Activated CD4-positive, alpha-beta T cell treated with anti-CD3 and anti-CD28 coated beads for 36 hours (primary cell): ENCODE data around the gene TCHHL1. TPM values are rescaled to one million over a fixed set of nuclear protein-coding genes. Genes with fewer than 3 reads are reported as not detected.

Source experiments
- ATAC-seq: fragments of 200-7000 bp; cut with Tn5 transposase; one replicate; pipeline ENCODE4 v1.10.0; 2021; ENCODE audit warnings: mild to moderate bottlenecking, moderate library complexity
- CTCF ChIA-PET: fragments of 350-600 bp; sonication (Branson Sonifier 250); formaldehyde crosslinking; loops from one replicate; lab custom pipeline; 2021; ENCODE audit warnings: antibody characterized with exemption; lab: Charles Lee
- POLR2A ChIA-PET: fragments of 350-600 bp; sonication (Branson Sonifier 250); formaldehyde crosslinking; loops from one replicate; lab custom pipeline; 2021; ENCODE audit warnings: antibody characterized with exemption, inconsistent platforms; lab: Charles Lee
- DNase-seq: peaks from one replicate; pipeline ENCODE4 v3.0.0-alpha.2; 2020
- H3K27ac Mint-ChIP-seq: one replicate; pipeline ENCODE4 v1.8.0; 2021; ENCODE audit warnings: mixed read lengths
- H3K27me3 Mint-ChIP-seq: one replicate; pipeline ENCODE4 v1.8.0; 2021; ENCODE audit warnings: mixed read lengths
- H3K36me3 Mint-ChIP-seq: one replicate; pipeline ENCODE4 v1.8.0; 2021; ENCODE audit warnings: low read depth, mixed read lengths
- H3K4me1 Mint-ChIP-seq: one replicate; pipeline ENCODE4 v1.8.0; 2021; ENCODE audit warnings: mixed read lengths
- H3K4me3 Mint-ChIP-seq: one replicate; pipeline ENCODE4 v1.8.0; 2021; ENCODE audit warnings: mild to moderate bottlenecking, moderate library complexity, mixed read lengths
- H3K9me3 Mint-ChIP-seq: one replicate; pipeline ENCODE4 v1.8.0; 2021; ENCODE audit warnings: low read depth, mixed read lengths
- intact Hi-C, 2 experiments: fragments of 100-400 bp; cut with DNase I in 1 of 2; cut with micrococcal nuclease in 1 of 2; formaldehyde crosslinking; loops; one replicate each; pipeline versions ENCODE4 v1.14.2 to v1.15.1; 2022 to 2024; cut with DNase I, micrococcal nuclease
- total RNA-seq, 2 experiments: library from RNA; stranded (reverse); gene quantifications; one replicate each; pipeline ENCODE4 v1.2.3, GENCODE V29; 2021

TCHHL1 gene
- total RNA-seq, 2 experiments from 2014 or later = not detected

DNA sequence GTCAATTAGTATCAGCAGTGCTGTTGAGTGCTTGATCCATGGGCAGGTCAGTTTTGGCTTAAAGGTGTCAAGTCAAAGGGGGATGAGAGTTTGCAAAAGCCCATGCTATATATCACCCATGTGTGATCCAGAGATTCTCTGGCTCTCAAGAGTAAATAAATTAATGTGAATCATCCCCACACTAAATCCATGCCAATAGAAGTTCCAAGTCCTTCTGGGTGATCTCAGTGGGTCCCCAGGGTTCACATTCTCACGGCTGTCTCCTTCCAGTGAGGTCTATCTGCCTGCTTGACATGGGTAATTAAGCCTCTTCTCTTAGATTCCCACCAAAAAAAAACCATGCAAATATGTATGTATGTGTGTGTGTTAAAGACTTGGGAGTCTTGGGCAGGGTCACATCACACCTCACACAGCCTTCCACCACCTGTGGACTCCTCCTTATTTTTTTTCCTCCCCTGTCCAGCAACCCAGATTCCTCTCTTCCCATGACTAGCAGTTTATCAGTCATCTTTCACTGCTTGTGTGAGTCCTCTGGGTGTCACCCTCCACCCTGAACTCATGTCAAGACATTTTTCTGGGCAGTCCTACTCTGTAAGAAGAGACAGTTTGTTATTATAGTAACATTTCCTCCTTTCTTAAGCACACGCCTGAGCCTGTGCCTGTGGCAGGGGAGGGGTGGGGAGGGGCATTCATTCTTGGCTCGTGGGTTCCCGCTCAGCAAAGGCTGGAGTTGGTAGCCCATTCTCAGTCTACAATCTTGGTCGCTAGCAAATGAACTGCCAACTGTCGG lies 37.8 kb downstream of the TCHHL1 start:
- intact Hi-C loops = loop anchor here (5.0 kb wide), 2 partner anchors 61 to 296 kb away; no protein-coding TSS in a partner anchor
- ATAC-seq (no peak), DNase-seq (no peak)
- Mint-ChIP-seq H3K27me3 (peaks cover 13% of the 10 kb centered on the region), H3K4me1 (peaks cover 23% of the 10 kb centered on the region), H3K4me3 (no peak overlapping the region), H3K9me3 (no peaks in the 10 kb centered on the region), H3K27ac (no peak overlapping the region), H3K36me3 (no peaks in the 10 kb centered on the region)
- ChIA-PET CTCF (interaction anchor here (0.6 to 8.9 kb wide), 12 partner anchors 11 to 1460 kb away, joined by 3 to 175 read pairs (median 4); partner anchors contain the start of genes CRNN and S100A11), POLR2A (no interaction called here)

DNA sequence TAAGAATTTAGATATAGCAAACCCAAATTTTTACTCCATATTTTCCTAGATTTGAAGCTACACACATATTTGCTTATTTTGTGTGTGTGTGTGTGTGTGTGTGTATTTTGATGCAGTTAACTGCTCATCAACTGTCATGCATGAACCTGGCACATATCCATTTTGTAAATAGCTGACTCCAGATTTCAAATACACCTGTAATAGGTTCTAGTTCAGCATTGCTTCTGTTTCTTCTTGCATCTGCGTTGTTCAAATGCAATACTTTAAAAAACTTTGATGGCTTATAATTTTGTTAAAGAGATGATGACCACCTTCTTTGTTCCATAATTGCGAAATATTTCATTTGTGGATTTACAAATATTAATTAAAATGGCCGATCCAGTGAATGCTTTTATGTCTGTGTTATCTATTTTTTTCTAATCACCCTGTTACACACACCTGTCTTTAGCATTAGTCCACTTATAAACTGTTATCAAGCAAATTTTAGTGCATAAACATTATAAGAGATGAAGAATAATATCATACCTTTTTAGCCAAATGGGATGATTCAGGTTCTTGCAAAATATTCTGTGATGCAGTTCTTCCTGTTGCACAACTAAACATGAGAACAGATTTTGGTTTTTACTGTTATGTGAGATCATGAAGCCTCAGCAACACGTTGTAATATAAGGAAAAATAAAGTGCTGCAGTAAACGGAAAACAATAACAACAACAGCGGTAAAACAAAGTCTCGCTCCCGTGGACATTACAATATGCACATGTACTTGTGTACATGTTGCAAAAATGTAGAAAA lies 39.4 kb downstream of the TCHHL1 start:
- H3K4me3 Mint-ChIP-seq = no peak overlapping the region
- ChIA-PET CTCF (interaction anchor here (0.5 to 8.5 kb wide), 10 partner anchors 15 to 391 kb away, joined by 3 to 61 read pairs (median 5); partner anchors contain the start of gene S100A11), POLR2A (interaction anchor here (1.5 kb wide), 1 partner anchor 13 kb away, joined by 7 read pairs; the partner anchor contains the start of gene S100A11)
- H3K27me3 Mint-ChIP-seq = peaks cover 11% of the 10 kb centered on the region
- ATAC-seq (no peak), DNase-seq (no peak)
- intact Hi-C loops = loop anchor here (2.0 to 5.0 kb wide), 4 partner anchors 63 to 1608 kb away; partner anchors contain the start of gene SNAPIN (in 1 of the 2)
- H3K9me3 Mint-ChIP-seq = no peaks in the 10 kb centered on the region
- H3K27ac Mint-ChIP-seq = no peak overlapping the region
- peaks cover 25% of the 10 kb centered on the region for H3K4me1 Mint-ChIP-seq
- no peaks in the 10 kb centered on the region for H3K36me3 Mint-ChIP-seq

DNA sequence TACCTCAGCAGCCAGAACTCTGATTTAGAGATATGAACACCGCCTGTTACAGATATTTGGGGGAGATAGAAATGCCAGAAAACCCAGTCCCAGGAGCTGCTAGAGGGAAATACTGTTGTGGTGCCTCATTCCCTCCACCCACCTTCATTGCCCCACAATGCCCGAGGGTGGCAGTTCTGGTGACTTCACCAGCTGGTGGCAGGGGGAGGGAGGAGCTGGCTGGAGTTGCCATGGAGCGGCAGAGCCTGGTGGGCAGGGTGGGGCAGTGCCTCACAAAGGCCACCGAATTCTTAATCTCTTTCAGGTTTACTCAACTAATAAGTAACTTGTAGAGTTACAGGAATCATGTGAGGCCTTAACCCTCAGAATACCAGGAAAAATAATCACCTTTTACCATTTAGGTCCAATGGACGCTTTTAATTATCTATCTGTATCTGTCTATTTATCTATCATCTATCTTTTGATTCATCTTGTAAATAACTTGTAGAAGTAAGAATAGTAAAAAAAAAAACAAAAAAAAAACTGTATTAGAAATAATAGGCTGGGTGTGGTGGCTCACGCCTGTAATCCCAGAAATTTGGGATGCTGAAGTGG lies 40.4 kb downstream of the TCHHL1 start:
- Mint-ChIP-seq H3K36me3 (no peaks in the 10 kb centered on the region), H3K9me3 (no peaks in the 10 kb centered on the region), H3K27me3 (peaks cover 4% of the 10 kb centered on the region), H3K4me1 (peaks cover 25% of the 10 kb centered on the region), H3K27ac (peak overlapping the region; percentile 99), H3K4me3 (peak overlapping the region; percentile 72)
- peak; percentile 83 for DNase-seq
- ChIA-PET POLR2A (interaction anchor here (0.7 to 1.5 kb wide), 4 partner anchors 12 to 1773 kb away, joined by 3 to 8 read pairs (median 5); partner anchors contain the start of gene S100A11), CTCF (interaction anchor here (0.5 to 8.5 kb wide), 16 partner anchors 9 to 1586 kb away, joined by 3 to 61 read pairs (median 4); partner anchors contain the start of gene S100A11)
- ATAC-seq = peak; percentile 48
- intact Hi-C loops = loop anchor here (1.0 to 5.0 kb wide), 7 partner anchors 12 to 1609 kb away; partner anchors contain the start of genes S100A10 (in 1 of the 2) and SNAPIN (in 1 of the 2)

DNA sequence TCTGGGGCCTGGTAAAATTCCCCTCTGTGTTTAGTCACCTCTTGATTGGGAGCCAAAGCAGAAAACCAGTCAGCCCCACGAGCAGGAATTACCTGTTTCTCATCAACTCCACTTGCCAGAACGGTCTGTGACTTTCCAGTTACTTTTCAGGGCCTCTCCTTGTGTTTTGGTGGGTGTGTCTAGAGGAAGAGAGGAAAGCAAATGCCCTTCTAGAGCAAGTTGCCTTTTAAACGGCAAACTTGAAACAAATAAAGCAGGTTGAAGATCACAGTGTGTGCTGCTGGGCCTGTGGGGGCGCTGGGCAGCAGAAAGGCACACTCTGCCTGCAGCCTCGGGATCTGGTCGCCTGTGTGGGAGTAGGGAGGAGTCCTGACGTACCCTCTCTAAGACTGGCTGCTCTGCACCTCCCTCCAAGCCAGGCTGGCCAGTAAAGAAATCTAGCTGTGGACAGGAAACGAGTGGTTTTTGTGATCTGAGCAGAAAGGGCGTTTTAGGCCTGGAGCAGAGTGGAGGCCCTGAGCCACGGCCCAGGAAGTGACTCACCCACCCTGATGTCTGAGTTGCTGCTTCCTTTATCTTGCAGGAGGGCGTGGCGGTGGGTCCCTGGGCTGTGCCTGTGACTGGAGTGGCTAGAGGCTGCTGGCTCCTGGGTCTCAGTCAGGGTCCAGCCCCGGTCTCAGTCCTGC lies 41.0 kb downstream of the TCHHL1 start:
- CTCF ChIA-PET = interaction anchor here (0.5 to 8.5 kb wide), 18 partner anchors 8 to 1587 kb away, joined by 3 to 61 read pairs (median 4); partner anchors contain the start of gene S100A11
- Mint-ChIP-seq H3K4me3 (peak overlapping the region; percentile 72), H3K9me3 (no peaks in the 10 kb centered on the region), H3K36me3 (no peaks in the 10 kb centered on the region), H3K4me1 (peaks cover 25% of the 10 kb centered on the region), H3K27me3 (peaks cover 2% of the 10 kb centered on the region), H3K27ac (peak overlapping the region; percentile 99)
- POLR2A ChIA-PET = interaction anchor here (0.7 to 1.9 kb wide), 5 partner anchors 11 to 1773 kb away, joined by 3 to 8 read pairs (median 7); partner anchors contain the start of gene S100A11
- intact Hi-C loops = loop anchor here (1.0 to 5.0 kb wide), 7 partner anchors 12 to 1609 kb away; partner anchors contain the start of genes S100A10 (in 1 of the 2) and SNAPIN (in 1 of the 2)
- ATAC-seq = peak; percentile 90
- DNase-seq = peak; percentile 94

DNA sequence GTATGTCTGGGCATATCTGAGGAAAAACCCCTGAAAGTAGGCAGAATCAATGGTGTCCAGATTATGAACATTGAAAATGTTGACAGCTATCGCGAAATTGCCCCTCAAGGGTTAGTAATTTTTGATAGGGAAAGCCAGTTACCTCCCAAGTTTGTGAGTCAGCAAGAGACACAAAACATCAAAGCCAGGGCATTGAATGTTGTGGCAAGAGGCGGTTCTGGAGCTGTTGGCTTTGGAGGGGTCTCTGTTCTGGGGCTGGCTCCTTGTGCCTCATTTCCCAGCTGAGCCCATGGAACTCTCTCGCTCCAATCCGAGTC lies 41.5 kb downstream of the TCHHL1 start:
- Mint-ChIP-seq H3K36me3 (no peaks in the 10 kb centered on the region), H3K27me3 (no peaks in the 10 kb centered on the region), H3K4me1 (peaks cover 24% of the 10 kb centered on the region), H3K4me3 (peak overlapping the region; percentile 72), H3K9me3 (no peaks in the 10 kb centered on the region), H3K27ac (peak overlapping the region; percentile 99)
- CTCF ChIA-PET = interaction anchor here (0.7 to 8.5 kb wide), 13 partner anchors 8 to 411 kb away, joined by 3 to 61 read pairs (median 4); partner anchors contain the start of gene S100A11
- DNase-seq = no peak
- ATAC-seq = no peak
- intact Hi-C loops = loop anchor here in 1 of 2 experiments (5.0 kb wide), 1 partner anchor 1610 kb away; the partner anchor contains the start of gene SNAPIN
- POLR2A ChIA-PET = interaction anchor here (1.3 to 1.9 kb wide), 3 partner anchors 11 to 13 kb away, joined by 3 to 8 read pairs (median 8); partner anchors contain the start of gene S100A11

DNA sequence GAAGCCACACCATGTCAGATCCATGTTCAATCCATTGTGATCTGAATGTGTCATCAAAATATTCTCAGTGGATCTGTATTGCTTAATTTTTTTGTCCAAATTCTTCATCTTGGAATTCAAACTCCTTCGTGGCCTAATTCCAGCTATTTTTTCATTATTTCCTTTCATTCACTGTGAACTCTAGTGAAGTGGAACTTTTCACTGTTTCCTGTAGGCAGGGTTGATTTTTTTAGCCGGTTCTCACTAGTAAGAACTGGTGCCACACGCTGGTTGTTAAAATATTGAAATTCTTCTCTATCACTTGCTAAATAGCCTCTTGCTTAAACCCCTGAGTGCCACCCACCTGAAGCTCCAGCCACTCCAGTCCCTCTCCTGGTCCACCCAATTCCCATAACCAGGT lies 44.5 kb downstream of the TCHHL1 start:
- Mint-ChIP-seq H3K4me1 (peaks cover 18% of the 10 kb centered on the region), H3K27me3 (no peaks in the 10 kb centered on the region), H3K36me3 (no peaks in the 10 kb centered on the region), H3K9me3 (no peaks in the 10 kb centered on the region), H3K4me3 (no peak overlapping the region), H3K27ac (no peak overlapping the region)
- intact Hi-C loops = no loop called here
- ChIA-PET POLR2A (no interaction called here), CTCF (interaction anchor here (2.4 to 8.5 kb wide), 2 partner anchors 10 to 145 kb away, joined by 9 to 61 read pairs; partner anchors contain the start of gene S100A11)
- DNase-seq (no peak), ATAC-seq (no peak)

DNA sequence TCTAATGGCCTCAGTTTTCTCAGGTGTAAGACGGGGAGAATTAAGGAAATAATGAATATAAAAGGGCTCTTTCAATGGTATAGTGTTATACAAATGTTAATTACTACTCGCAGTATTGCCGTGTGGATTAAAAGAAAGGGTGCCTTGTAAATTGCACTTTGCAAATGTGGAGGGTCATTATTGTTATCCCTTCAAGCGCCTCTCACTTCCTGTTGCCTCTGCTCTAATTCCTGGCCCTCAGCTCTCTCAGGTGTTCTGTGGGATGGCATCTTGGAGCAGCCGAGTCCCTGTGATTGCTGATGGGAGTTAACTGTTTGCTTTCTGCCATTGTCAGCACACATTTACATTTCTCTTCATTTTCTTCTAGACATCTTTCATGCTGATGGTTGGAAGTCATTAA lies 45.0 kb downstream of the TCHHL1 start:
- Mint-ChIP-seq H3K9me3 (no peaks in the 10 kb centered on the region), H3K27me3 (no peaks in the 10 kb centered on the region), H3K36me3 (no peaks in the 10 kb centered on the region), H3K27ac (no peak overlapping the region), H3K4me3 (no peak overlapping the region), H3K4me1 (peaks cover 18% of the 10 kb centered on the region)
- DNase-seq (no peak), ATAC-seq (no peak)
- POLR2A ChIA-PET = no interaction called here
- intact Hi-C loops = no loop called here
- CTCF ChIA-PET = interaction anchor here (8.5 kb wide), 1 partner anchor 9 kb away, joined by 61 read pairs; the partner anchor contains the start of gene S100A11

DNA sequence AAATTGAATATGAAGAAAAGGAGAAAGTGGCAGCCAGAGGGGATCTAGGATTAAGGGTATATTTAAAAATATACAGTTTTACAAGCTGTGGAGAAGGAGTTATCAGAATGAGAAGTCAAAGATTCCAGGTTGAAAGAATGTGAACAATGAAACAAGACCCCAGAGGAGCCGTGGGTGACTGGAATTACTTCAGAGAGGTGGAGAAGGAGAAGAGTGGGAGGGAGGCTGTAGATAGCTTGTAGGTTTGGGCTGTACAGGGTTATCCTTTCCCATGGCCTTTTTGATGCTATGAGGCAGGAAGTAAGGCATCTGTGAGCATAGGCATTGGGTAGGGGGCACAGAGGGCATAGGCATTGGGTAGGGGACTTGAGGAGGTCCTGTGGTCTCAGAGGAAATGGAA lies 46.8 kb downstream of the TCHHL1 start:
- intact Hi-C loops = no loop called here

DNA sequence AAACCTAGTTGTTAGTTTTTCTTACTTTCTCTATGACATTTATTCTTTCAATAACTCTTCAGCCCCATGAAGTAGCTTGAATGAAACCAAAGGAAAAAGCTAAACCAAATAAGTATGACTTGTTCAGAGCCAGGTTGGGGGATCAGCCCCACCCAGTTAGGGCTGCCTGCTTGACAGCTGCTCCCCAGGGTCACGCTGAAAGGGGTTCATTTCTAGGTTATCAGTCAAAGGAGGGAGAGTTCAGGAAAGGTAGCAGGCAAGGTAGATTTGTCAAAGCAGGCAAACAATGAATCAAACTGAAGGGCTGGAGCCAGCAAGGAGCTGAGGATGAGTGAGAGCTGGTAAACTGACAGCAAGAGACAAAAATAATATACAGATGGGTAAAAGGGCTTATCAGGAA lies 49.0 kb downstream of the TCHHL1 start:
- peaks cover 14% of the 10 kb centered on the region for H3K36me3 Mint-ChIP-seq
- peaks cover 7% of the 10 kb centered on the region for H3K4me1 Mint-ChIP-seq
- H3K9me3 Mint-ChIP-seq = no peaks in the 10 kb centered on the region
- DNase-seq (no peak), ATAC-seq (no peak)
- POLR2A ChIA-PET = no interaction called here
- H3K27me3 Mint-ChIP-seq = no peaks in the 10 kb centered on the region
- H3K4me3 Mint-ChIP-seq = no peak overlapping the region
- CTCF ChIA-PET = interaction anchor here (0.6 to 1.7 kb wide), 7 partner anchors 8 to 418 kb away, joined by 3 to 8 read pairs (median 4); no protein-coding TSS in a partner anchor
- H3K27ac Mint-ChIP-seq = no peak overlapping the region
- intact Hi-C loops = no loop called here

More for the DNA sequence above, 46.8 kb downstream of the TCHHL1 start:
- POLR2A ChIA-PET = no interaction called here
- Mint-ChIP-seq H3K4me3 (no peak overlapping the region), H3K36me3 (no peaks in the 10 kb centered on the region), H3K27me3 (no peaks in the 10 kb centered on the region), H3K27ac (no peak overlapping the region), H3K9me3 (no peaks in the 10 kb centered on the region), H3K4me1 (peaks cover 5% of the 10 kb centered on the region)
- ATAC-seq = no peak
- no peak for DNase-seq
- CTCF ChIA-PET = interaction anchor here (0.6 to 8.5 kb wide), 7 partner anchors 7 to 416 kb away, joined by 3 to 61 read pairs (median 3); partner anchors contain the start of gene S100A11

DNA sequence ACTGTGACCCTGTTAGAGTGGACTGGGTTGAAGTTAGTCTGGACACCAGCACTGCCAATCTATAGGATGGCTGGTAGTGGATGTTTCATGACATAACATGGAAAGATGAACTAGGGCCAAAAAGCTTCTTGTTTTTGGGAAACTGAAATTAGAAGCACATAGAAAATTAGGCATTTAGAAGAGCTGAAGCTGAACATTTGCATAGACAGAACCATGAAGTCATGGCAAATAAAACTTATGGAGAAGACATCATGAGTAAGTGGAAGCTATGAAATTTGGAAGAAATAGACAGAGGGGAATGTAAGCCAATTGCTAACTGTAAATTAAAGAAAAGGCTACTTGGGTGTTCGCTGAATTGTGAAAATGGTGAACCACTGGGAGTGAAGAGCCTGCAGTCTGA lies 49.4 kb downstream of the TCHHL1 start:
- Mint-ChIP-seq H3K36me3 (peaks cover 18% of the 10 kb centered on the region), H3K4me1 (peaks cover 9% of the 10 kb centered on the region), H3K27me3 (no peaks in the 10 kb centered on the region), H3K9me3 (no peaks in the 10 kb centered on the region), H3K27ac (no peak overlapping the region), H3K4me3 (no peak overlapping the region)
- DNase-seq = no peak
- ATAC-seq = no peak
- intact Hi-C loops = no loop called here
- ChIA-PET POLR2A (no interaction called here), CTCF (interaction anchor here (0.7 to 1.7 kb wide), 7 partner anchors 9 to 419 kb away, joined by 3 to 8 read pairs (median 4); no protein-coding TSS in a partner anchor)
